ENCODE data around the gene GRID2IP. TPM values are rescaled to one million over a fixed set of nuclear protein-coding genes. Genes with fewer than 3 reads are reported as not detected.

The GRID2IP gene
- polyA plus RNA-seq, 1 experiment: not detected

- TF ChIP-seq, protein P1, sequence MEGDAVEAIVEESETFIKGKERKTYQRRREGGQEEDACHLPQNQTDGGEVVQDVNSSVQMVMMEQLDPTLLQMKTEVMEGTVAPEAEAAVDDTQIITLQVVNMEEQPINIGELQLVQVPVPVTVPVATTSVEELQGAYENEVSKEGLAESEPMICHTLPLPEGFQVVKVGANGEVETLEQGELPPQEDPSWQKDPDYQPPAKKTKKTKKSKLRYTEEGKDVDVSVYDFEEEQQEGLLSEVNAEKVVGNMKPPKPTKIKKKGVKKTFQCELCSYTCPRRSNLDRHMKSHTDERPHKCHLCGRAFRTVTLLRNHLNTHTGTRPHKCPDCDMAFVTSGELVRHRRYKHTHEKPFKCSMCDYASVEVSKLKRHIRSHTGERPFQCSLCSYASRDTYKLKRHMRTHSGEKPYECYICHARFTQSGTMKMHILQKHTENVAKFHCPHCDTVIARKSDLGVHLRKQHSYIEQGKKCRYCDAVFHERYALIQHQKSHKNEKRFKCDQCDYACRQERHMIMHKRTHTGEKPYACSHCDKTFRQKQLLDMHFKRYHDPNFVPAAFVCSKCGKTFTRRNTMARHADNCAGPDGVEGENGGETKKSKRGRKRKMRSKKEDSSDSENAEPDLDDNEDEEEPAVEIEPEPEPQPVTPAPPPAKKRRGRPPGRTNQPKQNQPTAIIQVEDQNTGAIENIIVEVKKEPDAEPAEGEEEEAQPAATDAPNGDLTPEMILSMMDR (IDR thresholded peaks at IDR 0.05; ENCODE audit: low read depth, low read length): no peak
- no peak for DNase-seq (ENCODE audit: low read depth, low spot score)
- Histone ChIP-seq H3K4me3 (ENCODE audit: low read depth, low read length) (0 out of 2 replicates have a peak overlapping the region, but pooled peaks have one; percentile 63), H3K27me3 (ENCODE audit: control insufficient read depth, insufficient read depth, low read length) (peaks cover 29% of the 10 kb centered on the region), H3K27ac (ENCODE audit: low read depth, low read length) (no peak overlapping the region), H3K9me3 (ENCODE audit: control insufficient read depth, insufficient read depth, low read length) (no peaks in the 10 kb centered on the region; the same call in 1 of the 2 replicates)
- CTCF ChIA-PET: no interaction called here
- POLR2A ChIA-PET: no interaction called here
These were observed 46.3 kb downstream of the GRID2IP start for GRCh38 chr7:6504996-6505395.

DNA sequence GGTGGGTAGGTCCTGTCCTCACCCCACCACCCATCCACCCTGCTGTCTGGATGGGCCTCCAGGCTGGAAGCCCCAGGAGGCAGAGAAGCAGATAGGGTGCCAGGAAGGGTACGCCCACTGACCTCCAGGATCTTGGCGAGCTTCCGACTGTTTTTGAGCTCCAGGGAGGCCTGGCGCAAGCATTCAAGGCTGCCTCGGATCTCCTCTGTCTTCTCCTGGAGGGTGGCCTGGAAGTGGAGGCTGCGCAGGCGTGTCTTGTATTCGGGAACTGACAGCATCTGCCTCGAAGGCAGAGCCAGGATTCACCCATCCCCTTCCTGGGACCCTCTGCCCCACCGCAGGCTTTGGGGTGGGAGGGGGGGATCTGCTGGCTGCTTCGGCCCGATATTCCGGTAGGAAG, 48.4 kb downstream of the GRID2IP start:
- DNase-seq (ENCODE audit: low read depth, low spot score): no peak
- ChIA-PET POLR2A (no interaction called here), CTCF (interaction anchor here (0.7 kb wide), 1 partner anchor 13 kb away, joined by 3 read pairs; no protein-coding TSS in a partner anchor)
- TF ChIP-seq, protein P1 (IDR thresholded peaks at IDR 0.05; ENCODE audit: low read depth, low read length): no peak
- no peak overlapping the region for H3K27ac ChIP-seq (ENCODE audit: low read depth, low read length)
- H3K4me3 ChIP-seq (ENCODE audit: low read depth, low read length): no peak overlapping the region
- H3K27me3 ChIP-seq (ENCODE audit: control insufficient read depth, insufficient read depth, low read length): peaks cover 29% of the 10 kb centered on the region
- no peaks in the 10 kb centered on the region; the same call in 1 of the 2 replicates for H3K9me3 ChIP-seq (ENCODE audit: control insufficient read depth, insufficient read depth, low read length)

DNA sequence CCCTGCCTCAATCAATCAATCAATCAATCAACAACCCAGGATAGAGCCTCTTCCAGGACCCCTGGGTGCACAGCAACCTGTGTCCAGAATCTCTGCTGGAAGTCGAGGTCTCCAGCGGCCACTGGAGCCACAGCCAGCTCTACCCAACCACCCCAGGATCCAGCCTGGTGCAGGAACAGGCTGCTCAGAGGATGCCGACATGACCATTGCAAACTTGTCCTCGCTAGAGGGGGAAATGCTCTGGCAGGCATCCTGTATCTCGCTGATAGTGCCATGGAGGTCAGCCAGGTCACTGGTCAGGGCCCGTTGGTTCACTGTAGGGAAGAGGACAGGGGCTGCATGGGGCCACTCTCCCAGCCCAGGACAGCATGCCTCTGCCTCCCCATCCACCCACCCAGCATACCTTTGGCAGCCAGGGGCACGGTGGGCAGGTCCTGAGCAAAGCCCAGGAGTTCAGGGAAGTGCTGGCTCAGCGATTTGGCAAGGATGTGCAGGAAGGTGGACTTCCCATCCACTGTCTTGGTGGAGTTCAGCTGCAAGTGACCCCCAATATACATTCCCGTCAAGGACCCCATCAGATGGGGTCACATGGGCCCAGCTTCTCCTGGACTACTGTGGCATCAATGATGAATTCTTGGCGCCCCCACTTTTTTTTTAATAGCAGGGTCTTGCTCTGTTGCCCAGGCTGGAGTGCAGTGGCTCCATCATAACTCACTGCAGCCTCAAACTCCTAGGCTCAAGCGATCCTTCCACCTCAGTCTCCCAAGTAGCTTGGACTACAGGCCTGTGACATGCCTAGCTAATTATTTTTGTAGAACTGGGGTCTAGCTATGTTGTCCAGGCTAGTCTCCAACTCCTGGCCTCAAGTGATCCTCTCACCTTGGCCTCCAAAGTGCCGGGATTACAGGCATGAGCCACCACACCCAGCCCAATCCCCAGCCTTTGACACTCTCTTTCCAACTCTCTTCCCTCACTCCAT, 49.4 kb downstream of the GRID2IP start:
- DNase-seq (ENCODE audit: low read depth, low spot score): no peak
- ChIA-PET POLR2A (no interaction called here), CTCF (interaction anchor here (0.7 kb wide), 1 partner anchor 14 kb away, joined by 3 read pairs; no protein-coding TSS in a partner anchor)
- H3K27me3 ChIP-seq (ENCODE audit: control insufficient read depth, insufficient read depth, low read length): peaks cover 26% of the 10 kb centered on the region
- no peak overlapping the region for H3K27ac ChIP-seq (ENCODE audit: low read depth, low read length)
- no peak overlapping the region for H3K4me3 ChIP-seq (ENCODE audit: low read depth, low read length)
- no peaks in the 10 kb centered on the region; the same call in 1 of the 2 replicates for H3K9me3 ChIP-seq (ENCODE audit: control insufficient read depth, insufficient read depth, low read length)
- TF ChIP-seq, protein P1 (IDR thresholded peaks at IDR 0.05; ENCODE audit: low read depth, low read length): no peak

DNA sequence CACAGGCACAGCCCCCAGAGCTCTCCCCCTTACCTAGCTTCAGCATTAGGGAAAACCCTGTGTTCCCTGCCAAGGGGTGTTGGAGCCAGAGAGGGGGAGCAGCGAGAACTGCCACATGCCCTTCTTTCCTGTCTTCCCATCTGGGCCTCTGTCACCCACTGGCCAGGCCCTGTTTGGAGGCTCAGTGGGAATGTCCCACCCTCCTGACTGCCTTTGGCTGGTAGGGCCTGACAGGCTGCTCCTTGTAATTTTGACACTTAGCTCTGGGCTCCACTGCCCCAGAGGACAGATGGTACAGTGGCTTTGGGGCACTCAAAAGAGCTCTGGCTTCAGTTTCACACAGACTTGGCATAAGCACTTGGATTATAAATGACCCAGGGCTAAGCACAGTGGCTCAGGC, 50.6 kb downstream of the GRID2IP start:
- peaks cover 17% of the 10 kb centered on the region for H3K27me3 ChIP-seq (ENCODE audit: control insufficient read depth, insufficient read depth, low read length)
- H3K4me3 ChIP-seq (ENCODE audit: low read depth, low read length): no peak overlapping the region
- TF ChIP-seq, protein P1 (IDR thresholded peaks at IDR 0.05; ENCODE audit: low read depth, low read length): no peak
- no peak overlapping the region for H3K27ac ChIP-seq (ENCODE audit: low read depth, low read length)
- ChIA-PET CTCF (no interaction called here), POLR2A (interaction anchor here (0.6 kb wide), 1 partner anchor 49 kb away, joined by 3 read pairs; no protein-coding TSS in a partner anchor)
- H3K9me3 ChIP-seq (ENCODE audit: control insufficient read depth, insufficient read depth, low read length): no peaks in the 10 kb centered on the region; the same call in 1 of the 2 replicates
- DNase-seq (ENCODE audit: low read depth, low spot score): no peak

GRCh38 chr7:6497994-6498393, 53.3 kb downstream of the GRID2IP start:
- TF ChIP-seq, protein P1 (IDR thresholded peaks at IDR 0.05; ENCODE audit: low read depth, low read length): no peak
- H3K27ac ChIP-seq (ENCODE audit: low read depth, low read length): no peak overlapping the region
- CTCF ChIA-PET: no interaction called here
- H3K9me3 ChIP-seq (ENCODE audit: control insufficient read depth, insufficient read depth, low read length): no peaks in the 10 kb centered on the region; the same call in 1 of the 2 replicates
- POLR2A ChIA-PET: no interaction called here
- no peak for DNase-seq (ENCODE audit: low read depth, low spot score)
- peaks cover 9% of the 10 kb centered on the region for H3K27me3 ChIP-seq (ENCODE audit: control insufficient read depth, insufficient read depth, low read length)
- no peak overlapping the region for H3K4me3 ChIP-seq (ENCODE audit: low read depth, low read length)
